Thymus (tissue), 11 donors: ENCODE results near the gene SLC12A6. TPM values are rescaled to one million over a fixed set of nuclear protein-coding genes. Genes with fewer than 3 reads are reported as not detected.

Experiments
- DNase-seq, 9 donors: peaks; one replicate each; pipeline ENCODE4 v3.0.0-alpha.2; 2013; ENCODE audit warnings: low spot score in 9 of 9, low read depth in 6 of 9, missing footprints in 1 of 9
- H3K27ac ChIP-seq, 2 donors: one replicate each; pipeline ENCODE4 v1.5.1; 2013; ENCODE audit warnings: control low read depth in 1 of 2, low read depth in 1 of 2, low read length in 1 of 2, mild to moderate bottlenecking in 1 of 2, moderate library complexity in 1 of 2
- H3K27me3 ChIP-seq, 2 donors: one replicate each; pipeline ENCODE4 v1.5.1; 2013; ENCODE audit warnings: low read length in 1 of 2; ENCODE audit not compliant: control insufficient read depth in 2 of 2, insufficient read depth in 1 of 2
- H3K36me3 ChIP-seq, 2 donors: one replicate each; pipeline ENCODE4 v1.5.1; 2013; ENCODE audit warnings: low read length in 1 of 2, mild to moderate bottlenecking in 1 of 2, moderate library complexity in 1 of 2; ENCODE audit not compliant: control insufficient read depth in 2 of 2, insufficient read depth in 2 of 2
- H3K4me1 ChIP-seq, 2 donors: one replicate each; pipeline ENCODE4 v1.5.1; 2013; ENCODE audit warnings: low read length in 2 of 2; ENCODE audit not compliant: control insufficient read depth in 2 of 2, insufficient read depth in 2 of 2
- H3K4me3 ChIP-seq, 2 donors: one replicate each; pipeline ENCODE4 v1.5.1; 2013; ENCODE audit warnings: low read length in 2 of 2, control low read depth in 1 of 2, mild to moderate bottlenecking in 1 of 2
- H3K9me3 ChIP-seq, 2 donors: one replicate each; pipeline ENCODE4 v1.5.1; 2013; ENCODE audit warnings: low read length in 1 of 2, mild to moderate bottlenecking in 1 of 2; ENCODE audit not compliant: control insufficient read depth in 2 of 2, insufficient read depth in 1 of 2
- WGBS: extraction: QIAGEN DNeasy Blood & Tissue Kit; methylation state at CpG from one replicate; pipeline ENCODE4 v1.1.7; 2013; 5-methylcytosine and 5-hydroxymethylcytosine counted together
- polyA plus RNA-seq: library from polyadenylated mRNA; stranded (reverse); fragments of 200-250 nt; gene quantifications from one replicate; pipeline ENCODE4 v1.2.3, GENCODE V29; 2013
- total RNA-seq: library from RNA; stranded (reverse); fragments of 120-200 nt; gene quantifications from one replicate; pipeline ENCODE4 v1.2.4, GENCODE V29; 2013
- donor health status: healthy.

SLC12A6 gene
- total and polyA plus RNA-seq, 2 donors = 9.7 to 13.5 TPM

GRCh38 chr15:34239151-34239808, 98.3 kb downstream of the SLC12A6 start:
- WGBS = 97% methylated on average over 4 of the region's 4 CpGs
- no peak for DNase-seq
- H3K4me3 ChIP-seq = no peak overlapping the region
- no peaks in the 10 kb centered on the region for H3K27me3 ChIP-seq
- H3K4me1 ChIP-seq = no peaks in the 10 kb centered on the region
- H3K9me3 ChIP-seq = no peaks in the 10 kb centered on the region
- peaks cover 17 to 45% of the 10 kb centered on the region in 2 donors for H3K36me3 ChIP-seq
- no peak overlapping the region for H3K27ac ChIP-seq

- Histone ChIP-seq H3K9me3 (no peaks in the 10 kb centered on the region), H3K4me1 (no peaks in the 10 kb centered on the region), H3K4me3 (no peak overlapping the region), H3K27ac (no peak overlapping the region), H3K36me3 (peaks cover 19 to 49% of the 10 kb centered on the region in 2 donors), H3K27me3 (no peaks in the 10 kb centered on the region)
- 97% methylated on average over 6 of the region's 6 CpGs for WGBS
- DNase-seq = no peak
These were observed 104.0 kb downstream of the SLC12A6 start for GRCh38 chr15:34233614-34234013.

GRCh38 chr15:34223904-34224596, 113.5 kb downstream of the SLC12A6 start:
- H3K27ac ChIP-seq = peak overlapping the region in 1 of 2 donors; percentile 84
- no peaks in the 10 kb centered on the region for H3K9me3 ChIP-seq
- peak overlapping the region; percentile 88 to 92 for H3K4me3 ChIP-seq
- no peaks in the 10 kb centered on the region for H3K27me3 ChIP-seq
- peak in 2 of 9 donors; percentile 16 to 37 for DNase-seq
- peaks cover 10 to 11% of the 10 kb centered on the region in 2 donors for H3K36me3 ChIP-seq
- H3K4me1 ChIP-seq = peaks cover 7 to 9% of the 10 kb centered on the region in 2 donors
- 38% methylated on average over 24 of the region's 24 CpGs for WGBS

- H3K36me3 ChIP-seq = no peaks in the 10 kb centered on the region
- no peaks in the 10 kb centered on the region for H3K27me3 ChIP-seq
- no peak overlapping the region for H3K27ac ChIP-seq
- H3K9me3 ChIP-seq = no peaks in the 10 kb centered on the region
- DNase-seq = no peak
- H3K4me3 ChIP-seq = no peak overlapping the region
- 96% methylated on average over 7 of the region's 7 CpGs for WGBS
- H3K4me1 ChIP-seq = peaks cover 0 to 7% of the 10 kb centered on the region in 2 donors
These were observed 119.9 kb downstream of the SLC12A6 start for GRCh38 chr15:34217587-34218225.

- Histone ChIP-seq H3K4me3 (no peak overlapping the region), H3K27ac (no peak overlapping the region), H3K36me3 (no peaks in the 10 kb centered on the region), H3K9me3 (no peaks in the 10 kb centered on the region), H3K4me1 (peaks cover 0 to 7% of the 10 kb centered on the region in 2 donors), H3K27me3 (no peaks in the 10 kb centered on the region)
- no peak for DNase-seq
These were observed 120.9 kb downstream of the SLC12A6 start for GRCh38 chr15:34216527-34217270.

- Histone ChIP-seq H3K9me3 (no peaks in the 10 kb centered on the region), H3K27ac (peak overlapping the region in 1 of 2 donors; percentile 18), H3K4me1 (peaks cover 0 to 7% of the 10 kb centered on the region in 2 donors), H3K4me3 (no peak overlapping the region), H3K36me3 (no peaks in the 10 kb centered on the region), H3K27me3 (no peaks in the 10 kb centered on the region)
- WGBS = 59% methylated on average over 3 of the region's 3 CpGs
- DNase-seq = peak in 1 of 9 donors; percentile 17
These were observed 123.4 kb downstream of the SLC12A6 start for GRCh38 chr15:34214135-34214534.

GRCh38 chr15:34213690-34214089, 123.9 kb downstream of the SLC12A6 start:
- no peaks in the 10 kb centered on the region for H3K27me3 ChIP-seq
- H3K9me3 ChIP-seq = no peaks in the 10 kb centered on the region
- WGBS = 61% methylated on average over 4 of the region's 4 CpGs

GRCh38 chr15:34209421-34210282, 127.9 kb downstream of the SLC12A6 start, which contains the start of gene KATNBL1:
Gene KATNBL1, minus strand, starts transcription at chr15:34210096. Its CDS starts 46,420 bp downstream, at chr15:34163676.
- Histone ChIP-seq H3K4me3 (peak within 1 kb of the TSS; percentile 65 to 87), H3K9me3 (no peaks in the 10 kb centered on the region), H3K27ac (peak within 1 kb of the TSS; percentile 68 to 86), H3K27me3 (no peaks in the 10 kb centered on the region), H3K4me1 (peaks cover 4 to 12% of the 10 kb centered on the region in 2 donors), H3K36me3 (no peaks in the 10 kb centered on the region)
- under 1% methylated on average over 81 of the region's 81 CpGs for WGBS
- DNase-seq = peak; percentile 87 to 98 (median 95)

More at GRCh38 chr15:34213690-34214089, 123.9 kb downstream of the SLC12A6 start:
- H3K4me3 ChIP-seq = no peak overlapping the region
- DNase-seq = no peak
- H3K4me1 ChIP-seq = peaks cover 3 to 11% of the 10 kb centered on the region in 2 donors
- H3K36me3 ChIP-seq = no peaks in the 10 kb centered on the region
- H3K27ac ChIP-seq = no peak overlapping the region
